GM19395 (cell line): Measurements from ENCODE around the gene APH1A.
"Not testable (repeated sequence)": the region's sequence is repeated elsewhere in the genome, so short reads cannot be mapped to it uniquely, and the experiment has no call there.

ENCODE experiments used
- ATAC-seq: cut with Tn5 transposase; IDR thresholded peaks from one replicate; pipeline ENCODE4 v1.9.1; 2021; ENCODE audit warnings: mild to moderate bottlenecking, moderate library complexity; ENCODE audit not compliant: unreplicated experiment

The APH1A gene

DNA sequence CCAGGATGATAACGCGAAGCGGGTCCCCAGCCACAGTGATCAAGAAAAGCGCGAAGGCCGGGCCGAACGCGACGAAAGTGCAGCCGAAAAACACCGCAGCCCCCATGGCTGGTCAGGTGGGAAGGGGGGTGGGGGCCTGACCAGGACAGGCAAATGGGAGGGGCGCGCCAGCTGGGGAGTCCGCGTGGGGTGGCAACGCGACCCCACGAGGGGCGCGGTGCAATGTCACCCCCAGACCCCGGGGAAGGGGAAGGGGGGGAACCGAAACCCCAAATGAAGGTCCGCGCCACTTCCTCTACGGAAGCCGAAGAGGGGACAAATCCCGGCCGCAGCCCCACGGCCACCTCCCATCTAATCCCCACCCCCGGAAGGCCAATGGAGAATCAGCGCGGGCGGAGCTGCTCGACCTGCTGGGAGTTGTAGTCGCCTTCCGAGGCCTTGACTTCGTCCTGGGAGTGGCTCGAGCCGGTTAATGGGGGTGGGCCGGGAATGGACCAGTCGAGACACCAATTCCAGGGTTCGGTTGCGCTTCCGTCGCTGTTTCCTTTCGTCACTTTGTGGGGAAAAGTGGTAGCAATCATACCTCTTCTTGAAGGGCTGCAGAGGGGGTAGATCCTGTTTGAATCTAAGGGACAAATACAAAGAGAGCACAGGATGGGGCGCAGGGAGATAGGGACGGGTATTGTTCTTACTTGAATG, at the start of gene APH1A:
Gene APH1A, minus strand, starts transcription at position 312 of the 699 bp plus-strand sequence. Its CDS starts 206 bp downstream, at position 106.
- peak; percentile 90 for ATAC-seq

- not testable (repeated sequence) for ATAC-seq
Measured at GRCh38 chr1:150314691-150315090, 45.9 kb upstream of the APH1A start.

GRCh38 chr1:150311762-150312161, 42.9 kb upstream of the APH1A start:
- no peak for ATAC-seq

- no peak for ATAC-seq
Measured at GRCh38 chr1:150309758-150310508, 41.1 kb upstream of the APH1A start.

DNA sequence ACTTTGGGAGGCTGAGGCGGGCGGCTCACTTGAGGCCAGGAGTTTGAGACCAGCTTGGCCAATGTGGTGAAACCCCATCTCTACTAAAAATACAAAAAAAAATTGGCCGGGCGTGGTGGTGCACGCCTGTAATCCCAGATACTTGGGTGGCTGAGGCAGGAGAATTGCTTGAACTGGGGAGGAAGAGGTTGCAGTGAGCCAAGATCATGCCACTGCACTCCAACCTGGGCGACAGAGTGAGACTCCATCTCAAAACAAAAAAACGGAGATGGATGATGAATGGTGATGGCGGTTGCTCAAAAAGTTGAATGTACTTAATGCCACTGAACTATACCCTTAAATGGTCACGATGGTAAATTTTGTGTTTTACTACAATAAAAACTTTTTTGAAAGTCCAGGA, 39.8 kb upstream of the APH1A start:
- not testable (repeated sequence) for ATAC-seq

DNA sequence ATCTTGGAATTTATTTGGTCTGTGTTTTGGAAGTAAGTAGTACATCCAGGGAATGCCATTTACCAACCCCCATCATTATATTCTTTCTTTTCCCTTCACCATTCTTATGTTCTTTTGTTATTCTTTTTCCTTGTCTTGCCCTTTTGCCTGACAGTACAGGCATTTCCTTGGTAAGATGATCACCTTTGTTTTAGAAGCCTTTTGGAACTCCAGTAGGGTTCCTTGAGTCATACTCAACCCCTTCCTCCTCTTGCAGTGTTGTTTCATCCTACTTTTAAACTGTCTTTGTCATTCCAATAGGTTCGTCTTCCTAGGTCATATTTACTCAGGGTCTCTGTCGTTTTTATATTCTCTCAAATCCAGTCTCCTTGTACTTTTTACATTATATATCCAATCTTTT, 34.1 kb upstream of the APH1A start:
- ATAC-seq: no peak

- no peak for ATAC-seq
Measured at GRCh38 chr1:150302338-150302737, 33.5 kb upstream of the APH1A start.

DNA sequence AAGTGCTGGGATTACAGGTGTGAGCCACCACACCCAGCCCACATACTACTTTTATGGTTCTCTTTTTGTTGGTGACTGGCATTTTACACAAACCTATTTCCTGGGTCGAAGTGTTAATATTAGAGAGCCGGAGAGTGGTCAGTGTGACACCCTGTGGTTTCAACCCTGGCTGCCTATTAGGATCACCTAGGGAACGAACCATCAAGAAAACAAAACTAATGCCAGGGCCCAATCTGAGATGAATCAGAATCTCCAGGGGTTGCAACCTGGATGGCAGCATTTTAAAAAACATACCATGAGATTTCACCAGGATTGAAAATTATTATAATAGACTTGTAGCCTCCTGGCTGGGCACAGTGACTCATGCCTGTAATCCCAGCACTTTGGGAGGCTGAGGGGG, 30.9 kb upstream of the APH1A start:
- ATAC-seq: no peak

GRCh38 chr1:150295476-150295875, 26.7 kb upstream of the APH1A start:
- no peak for ATAC-seq

DNA sequence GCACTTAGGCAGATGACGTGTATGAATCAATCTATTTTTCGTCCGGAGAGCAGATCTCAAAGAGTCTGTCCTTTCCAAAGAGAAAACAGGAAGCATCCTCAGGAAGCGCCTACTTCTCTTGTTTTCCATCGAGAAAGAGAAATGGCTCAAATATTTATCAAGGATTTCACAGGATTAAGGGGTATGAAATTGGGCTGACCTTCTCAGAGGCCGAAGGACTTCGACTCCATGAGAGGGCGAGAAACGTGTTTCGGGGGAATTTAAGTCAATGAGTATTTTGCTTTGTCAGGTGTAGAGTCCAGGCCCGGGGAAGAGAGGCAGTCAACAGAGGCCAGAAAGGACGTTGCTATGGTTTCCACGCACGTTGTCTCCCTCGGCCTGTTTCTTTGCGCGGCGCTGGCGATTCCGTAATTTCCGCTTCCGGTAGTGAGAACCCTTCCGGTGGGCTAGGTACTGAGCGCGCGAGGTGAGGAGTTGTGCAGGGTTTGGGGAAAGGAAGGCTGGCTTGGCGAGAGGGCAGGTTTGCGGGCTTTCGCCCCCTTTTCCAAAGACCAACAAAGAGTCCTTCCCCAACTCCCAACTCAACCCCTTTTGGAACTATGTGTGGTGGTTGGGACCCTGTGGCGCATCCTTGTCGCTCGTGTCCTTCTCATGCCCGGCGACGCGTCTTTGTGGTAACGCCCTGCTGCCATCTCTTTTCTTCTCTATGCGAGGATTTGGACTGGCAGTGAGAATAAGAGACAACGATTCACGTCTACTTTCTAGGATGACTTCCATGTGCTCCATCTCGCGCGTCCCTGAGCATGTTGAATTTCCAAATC, 24.8 kb upstream of the APH1A start, which contains the start of gene MRPS21:
Gene MRPS21, plus strand, starts transcription at position 429 of the 821 bp plus-strand sequence. CDS start 506 bp downstream, outside the sequence.
- ATAC-seq: peak; percentile 97

GRCh38 chr1:150288822-150289221, 20.0 kb upstream of the APH1A start:
- ATAC-seq: no peak

GRCh38 chr1:150288382-150288781, 19.6 kb upstream of the APH1A start:
- no peak for ATAC-seq

- no peak for ATAC-seq
Measured at GRCh38 chr1:150283260-150283659, 14.4 kb upstream of the APH1A start.

- ATAC-seq: no peak
Measured at GRCh38 chr1:150282558-150282958, 13.7 kb upstream of the APH1A start.

DNA sequence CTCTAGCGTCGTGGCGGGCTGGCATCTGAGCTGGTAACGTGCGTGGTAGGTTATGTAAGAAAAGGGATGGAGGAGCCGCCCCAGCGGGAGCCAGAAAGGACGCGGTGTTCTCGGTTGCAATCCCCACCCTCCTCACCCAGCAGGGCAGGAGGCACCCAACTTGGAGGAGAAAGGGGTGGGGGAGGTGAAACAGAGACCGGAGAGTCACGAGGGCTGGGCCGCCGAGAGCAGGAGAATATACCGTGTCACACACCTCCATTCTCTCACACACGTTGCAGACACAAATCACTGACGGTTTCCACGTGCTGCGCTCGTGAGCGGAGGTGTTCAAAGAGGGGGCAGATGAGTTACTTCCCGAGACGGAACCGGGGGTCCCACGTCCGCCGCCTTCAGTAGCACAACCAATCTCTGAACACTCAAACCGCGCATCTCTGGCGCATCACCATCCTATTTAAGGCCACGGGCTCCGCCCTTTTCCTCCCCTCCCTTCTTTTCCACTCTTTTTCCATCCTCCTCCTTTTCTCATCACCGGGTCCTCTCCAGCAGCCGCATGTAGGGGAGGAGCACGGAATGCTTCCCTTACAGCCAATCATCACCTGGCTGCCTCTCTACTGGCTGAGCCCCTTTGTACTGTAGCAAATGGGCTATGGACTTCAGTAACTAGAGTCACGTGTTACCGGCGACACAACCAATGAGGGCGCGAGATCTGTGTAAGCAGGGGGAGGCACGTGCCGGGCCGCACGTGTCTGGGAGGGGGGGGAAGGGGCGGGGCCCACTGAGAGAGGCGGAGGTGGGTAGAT, 13.1 kb upstream of the APH1A start, which contains the start of gene CIART:
Gene CIART, plus strand, starts transcription at position 797 of the 800 bp plus-strand sequence. CDS start 714 bp downstream, outside the sequence.
- no peak for ATAC-seq

- no peak for ATAC-seq
Measured at GRCh38 chr1:150281221-150281757, 12.5 kb upstream of the APH1A start.

DNA sequence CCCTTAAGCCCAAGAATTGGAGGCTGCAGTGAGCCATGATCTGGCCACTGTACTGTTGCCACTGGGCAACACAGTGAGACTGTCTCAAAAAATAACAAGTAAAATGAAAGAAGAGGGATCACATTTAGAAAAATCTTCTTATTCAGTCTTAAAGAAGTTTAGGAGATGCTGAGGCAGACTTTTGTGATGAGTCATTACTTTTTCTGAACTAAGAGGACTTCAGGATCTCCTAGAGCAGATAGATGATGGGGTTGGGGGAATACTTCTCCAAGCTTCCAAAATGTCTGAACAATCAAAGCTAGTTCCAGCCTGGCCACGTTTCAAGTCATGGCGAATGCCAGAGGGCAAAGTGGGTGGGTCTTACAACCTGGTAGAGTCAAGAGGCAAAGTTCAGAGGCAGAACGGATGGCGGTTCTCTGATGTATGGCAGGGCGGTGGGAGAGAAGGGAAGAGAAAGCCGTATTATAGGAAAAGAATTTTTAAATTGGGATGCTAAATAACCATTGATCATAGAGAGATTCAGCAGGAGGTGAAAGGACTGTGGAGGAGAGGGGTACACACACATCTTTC, 11.4 kb upstream of the APH1A start:
- ATAC-seq: no peak

DNA sequence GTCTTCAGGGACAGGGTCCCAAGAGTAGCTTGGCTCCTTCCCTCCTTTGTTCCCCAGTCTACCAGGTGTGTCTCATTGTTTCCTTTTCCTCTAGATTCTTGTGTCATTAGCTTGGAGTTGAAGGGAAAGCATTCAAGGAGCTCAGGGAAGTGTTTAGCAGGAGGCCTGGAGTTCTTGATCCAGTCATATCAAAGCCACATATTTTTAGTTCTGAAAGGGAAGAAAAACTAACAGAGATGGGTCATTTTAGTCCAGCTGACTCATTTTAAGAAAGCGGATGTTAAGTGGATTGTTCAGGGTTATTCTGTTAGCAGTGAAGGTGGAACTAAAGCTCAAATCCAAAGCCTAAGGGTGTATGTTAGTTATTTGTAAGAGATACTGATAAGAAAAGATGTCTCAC, 4.5 kb upstream of the APH1A start:
- no peak for ATAC-seq

- ATAC-seq: no peak
Measured at GRCh38 chr1:150271291-150271959, 2.6 kb upstream of the APH1A start.
